ENCODE measurements around the gene LLGL2. TPM values are rescaled to one million over a fixed set of nuclear protein-coding genes. Genes with fewer than 3 reads are reported as not detected.

LLGL2 gene
- total RNA-seq, 1 donor, result 0.09 TPM

DNA sequence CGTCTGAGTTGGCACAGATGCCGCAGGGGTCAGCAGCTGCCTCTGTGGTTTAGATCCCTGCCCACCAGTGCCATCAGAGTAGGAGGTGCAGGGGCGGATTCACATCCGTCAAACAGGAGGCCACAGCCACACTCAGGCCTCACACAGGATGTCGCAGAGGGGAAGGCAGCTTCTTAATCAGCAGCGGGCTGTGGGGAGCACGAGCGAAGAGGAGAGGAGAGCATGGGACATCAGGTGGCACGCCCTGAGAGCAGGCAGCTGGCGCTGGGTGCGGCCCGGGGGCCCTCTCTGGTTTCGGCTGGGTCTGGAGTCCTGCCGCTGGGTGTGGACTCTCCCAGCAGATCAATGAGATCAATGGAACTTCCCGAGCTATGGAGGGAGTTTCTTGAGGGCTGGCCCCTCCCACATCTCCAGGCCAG, 9.6 kb downstream of the LLGL2 start:
- no peak overlapping the region for H3K4me3 ChIP-seq (ENCODE audit: low read depth, low read length)
- DNase-seq (ENCODE audit: low read depth), result no peak
- TF ChIP-seq, protein P1, sequence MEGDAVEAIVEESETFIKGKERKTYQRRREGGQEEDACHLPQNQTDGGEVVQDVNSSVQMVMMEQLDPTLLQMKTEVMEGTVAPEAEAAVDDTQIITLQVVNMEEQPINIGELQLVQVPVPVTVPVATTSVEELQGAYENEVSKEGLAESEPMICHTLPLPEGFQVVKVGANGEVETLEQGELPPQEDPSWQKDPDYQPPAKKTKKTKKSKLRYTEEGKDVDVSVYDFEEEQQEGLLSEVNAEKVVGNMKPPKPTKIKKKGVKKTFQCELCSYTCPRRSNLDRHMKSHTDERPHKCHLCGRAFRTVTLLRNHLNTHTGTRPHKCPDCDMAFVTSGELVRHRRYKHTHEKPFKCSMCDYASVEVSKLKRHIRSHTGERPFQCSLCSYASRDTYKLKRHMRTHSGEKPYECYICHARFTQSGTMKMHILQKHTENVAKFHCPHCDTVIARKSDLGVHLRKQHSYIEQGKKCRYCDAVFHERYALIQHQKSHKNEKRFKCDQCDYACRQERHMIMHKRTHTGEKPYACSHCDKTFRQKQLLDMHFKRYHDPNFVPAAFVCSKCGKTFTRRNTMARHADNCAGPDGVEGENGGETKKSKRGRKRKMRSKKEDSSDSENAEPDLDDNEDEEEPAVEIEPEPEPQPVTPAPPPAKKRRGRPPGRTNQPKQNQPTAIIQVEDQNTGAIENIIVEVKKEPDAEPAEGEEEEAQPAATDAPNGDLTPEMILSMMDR (IDR thresholded peaks at IDR 0.05; ENCODE audit: insufficient read depth, low read length), result no peak

DNA sequence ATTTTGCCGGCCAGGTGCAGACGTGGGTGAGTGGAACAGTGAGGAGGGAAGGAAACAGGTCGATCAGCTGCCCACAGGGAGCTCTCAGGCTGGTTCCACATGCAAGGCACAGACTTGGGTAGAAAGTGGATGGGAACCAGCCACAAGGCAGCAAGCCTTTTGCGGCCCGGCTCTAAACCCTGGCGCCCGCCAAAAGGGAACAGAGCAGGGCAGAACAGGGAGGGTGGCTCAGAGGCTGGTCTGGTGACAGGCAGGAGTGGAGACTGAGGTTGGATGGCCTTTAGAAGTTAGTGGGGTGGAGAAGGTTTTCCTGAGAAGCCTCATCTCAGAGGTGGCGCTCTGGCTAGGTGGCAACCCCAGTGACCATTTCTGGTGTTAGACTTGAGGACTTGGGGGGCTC, 10.4 kb downstream of the LLGL2 start:
- DNase-seq (ENCODE audit: low read depth), result no peak
- TF ChIP-seq, protein P1 (IDR thresholded peaks at IDR 0.05; ENCODE audit: insufficient read depth, low read length), result no peak
- H3K4me3 ChIP-seq (ENCODE audit: low read depth, low read length), result no peak overlapping the region

DNA sequence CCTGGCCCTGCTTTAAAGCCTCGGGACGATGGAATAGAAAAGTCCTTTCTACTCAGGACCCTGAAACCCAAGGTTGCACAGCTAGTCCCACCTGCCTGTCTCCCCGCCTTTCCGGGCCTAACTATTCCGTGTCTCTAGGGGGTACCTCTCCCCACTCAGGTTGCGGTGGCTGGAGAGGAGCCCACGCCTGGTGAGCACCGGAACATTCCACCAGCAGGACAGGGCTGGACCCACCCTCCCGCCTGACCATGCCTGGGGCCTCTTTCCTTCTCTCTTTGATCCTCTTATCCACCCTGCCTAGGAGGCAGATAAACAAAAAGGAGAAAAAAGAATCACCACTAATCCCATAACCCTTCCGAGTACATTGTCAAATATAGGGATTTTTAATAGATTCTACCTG, 10.9 kb downstream of the LLGL2 start:
- no peak for DNase-seq (ENCODE audit: low read depth)
- H3K4me3 ChIP-seq (ENCODE audit: low read depth, low read length), result no peak overlapping the region
- TF ChIP-seq, protein P1 (IDR thresholded peaks at IDR 0.05; ENCODE audit: insufficient read depth, low read length), result no peak

DNA sequence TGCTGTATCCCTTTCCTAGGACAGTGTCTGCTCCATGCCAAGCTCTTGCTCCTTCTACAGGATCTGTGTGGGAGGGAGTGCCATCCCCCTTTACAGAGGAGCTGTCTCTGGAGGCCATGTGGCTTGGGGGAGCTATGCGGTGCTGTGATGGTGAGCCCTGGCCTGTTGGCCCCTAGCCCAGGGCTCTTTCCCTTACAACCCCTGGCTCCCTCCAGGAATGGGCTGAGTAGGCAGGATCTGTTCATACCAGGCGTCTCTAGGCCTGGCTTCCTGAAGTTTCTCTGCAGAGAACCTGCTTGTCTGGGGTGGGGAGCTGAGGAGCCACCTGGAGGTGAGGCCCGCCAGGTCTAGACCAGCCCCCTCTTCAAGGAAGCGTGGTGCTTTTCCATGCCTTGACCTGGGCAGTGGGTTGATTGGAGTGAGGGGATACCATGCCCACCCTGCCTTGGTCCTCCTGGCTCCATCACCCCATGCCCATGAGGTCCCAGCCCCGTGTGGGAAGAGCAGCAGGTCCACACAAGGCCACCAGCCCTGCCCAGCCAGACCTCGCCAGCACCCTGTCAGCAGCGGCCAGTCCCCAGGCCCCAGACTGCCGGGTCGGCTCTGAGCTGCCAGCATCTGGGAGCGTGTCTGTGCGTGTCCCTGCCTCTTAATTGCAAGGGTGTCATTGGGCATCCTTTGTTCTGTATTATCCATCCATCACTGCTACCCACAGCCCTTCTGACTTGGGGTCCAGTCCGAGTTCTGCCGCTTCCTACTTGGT, 14.7 kb downstream of the LLGL2 start:
- TF ChIP-seq, protein P1 (IDR thresholded peaks at IDR 0.05; ENCODE audit: insufficient read depth, low read length), result no peak
- no peak overlapping the region for H3K4me3 ChIP-seq (ENCODE audit: low read depth, low read length)
- DNase-seq (ENCODE audit: low read depth), result no peak

DNA sequence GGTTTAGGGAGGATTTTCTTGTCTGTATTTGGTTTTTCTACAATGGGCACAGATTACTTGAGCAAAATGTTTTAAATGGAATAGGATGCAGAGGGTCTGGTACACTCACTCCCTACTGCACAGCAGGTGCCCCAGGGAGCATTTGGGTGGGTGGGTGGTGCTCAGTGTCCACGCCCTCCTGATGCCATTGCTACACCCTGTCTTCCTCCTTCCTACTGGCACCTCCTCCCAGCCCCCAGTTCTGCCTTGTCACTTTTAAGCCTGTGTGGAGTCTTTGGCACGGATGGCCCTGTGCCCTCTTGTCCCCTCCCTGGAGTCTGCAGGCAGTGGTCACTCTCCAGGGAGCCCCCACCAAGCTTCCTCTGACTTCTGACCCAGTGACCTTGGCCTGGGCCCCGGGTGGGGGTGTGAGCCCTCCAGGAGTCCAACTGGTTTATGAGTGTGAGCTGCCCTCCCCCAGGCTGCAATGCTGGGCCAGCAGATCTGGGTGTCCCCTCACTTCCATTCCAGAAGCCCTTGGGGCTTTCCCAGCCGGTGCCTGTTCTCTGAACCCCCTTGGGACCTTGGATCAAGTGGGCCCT, 15.5 kb downstream of the LLGL2 start:
- no peak overlapping the region for H3K4me3 ChIP-seq (ENCODE audit: low read depth, low read length)
- DNase-seq (ENCODE audit: low read depth), result no peak
- TF ChIP-seq, protein P1 (IDR thresholded peaks at IDR 0.05; ENCODE audit: insufficient read depth, low read length), result no peak

DNA sequence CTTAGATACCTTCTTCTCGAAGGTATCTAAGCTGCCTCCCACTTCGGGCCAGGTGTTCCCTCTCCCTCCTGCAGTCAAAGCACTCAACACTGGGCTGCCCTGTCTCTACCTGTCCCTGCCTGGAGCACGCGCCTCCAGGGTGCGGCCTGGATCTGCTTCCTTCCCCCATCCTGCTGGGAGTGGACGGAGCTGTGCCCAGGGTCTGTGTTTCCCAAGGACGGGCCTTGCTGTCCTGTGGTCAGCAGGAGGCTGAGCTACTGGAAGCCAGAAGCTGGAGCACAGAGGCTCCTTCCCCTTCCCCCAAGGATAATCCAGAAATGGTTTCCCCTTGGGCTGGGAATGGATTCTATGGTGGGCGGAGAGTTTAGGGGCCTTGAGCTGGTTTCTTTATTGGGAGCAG, 16.7 kb downstream of the LLGL2 start:
- no peak overlapping the region for H3K4me3 ChIP-seq (ENCODE audit: low read depth, low read length)
- no peak for DNase-seq (ENCODE audit: low read depth)
- TF ChIP-seq, protein P1 (IDR thresholded peaks at IDR 0.05; ENCODE audit: insufficient read depth, low read length), result no peak

All from fibroblast of the aortic adventitia (primary cell).